Measurements from ENCODE around the gene DPP7. TPM values are rescaled to one million over a fixed set of nuclear protein-coding genes. Genes with fewer than 3 reads are reported as not detected.
A peak's percentile ranks its signal among the peaks of the same experiment; 100 is the strongest.

DPP7 gene
- total and polyA plus RNA-seq, 10 of the 15 experiments (the other 5 are each of a cell fraction or from before 2014, with no cell fraction given): 0.68 to 245 (median 106) TPM

GRCh38 chr9:137159105-137160053 lies 44.8 kb upstream of the DPP7 start:
- H3K27ac ChIP-seq (ENCODE audit: control insufficient read depth, insufficient read depth): no peak overlapping the region
- POLR2A ChIA-PET: interaction anchor here (0.6 to 3.7 kb wide), 7 partner anchors 9 to 118 kb away, joined by 3 to 37 read pairs (median 6); partner anchors contain the start of genes ANAPC2, LRRC26, SSNA1 and TOR4A
- peak; percentile 80 for ATAC-seq
- intact Hi-C loops (cut with micrococcal nuclease; ENCODE audit: unreplicated experiment): no loop called here
- H3K9me3 ChIP-seq (replicated peaks; ENCODE audit: control insufficient read depth, insufficient read depth, low read length): no peaks in the 10 kb centered on the region; the same call in 2 of the 3 replicates
- H3K36me3 ChIP-seq (ENCODE audit: control insufficient read depth in 2 of 2, insufficient read depth in 2 of 2, low read length in 1 of 2): no peaks in the 10 kb centered on the region
- FAIRE-seq: no peak
- in situ Hi-C loops (cut with MboI): no loop called here
- H3K79me2 ChIP-seq (ENCODE audit: control insufficient read depth, insufficient read depth, low read length): no peaks in the 10 kb centered on the region
- peaks cover 28% of the 10 kb centered on the region for H3K4me1 ChIP-seq (ENCODE audit: control insufficient read depth, insufficient read depth, low read length)
- CTCF ChIA-PET: interaction anchor here (1.1 kb wide), 1 partner anchor 8 kb away, joined by 5 read pairs; no protein-coding TSS in a partner anchor
- TF ChIP-seq RUNX3 (IDR thresholded peaks at IDR 0.05; ENCODE audit: low read length) (peak; percentile 44; the same call in 1 of the 2 replicates), NR2F1 (conservative IDR thresholded peaks at IDR 0.05) (peak; percentile 88), HDGF (IDR thresholded peaks at IDR 0.05) (peak; percentile 91), IRF3 (IDR thresholded peaks at IDR 0.05) (no peak), NR2C1 (IDR thresholded peaks at IDR 0.05) (peak; percentile 70), ZNF687 (IDR thresholded peaks at IDR 0.05) (peak; percentile 52; the same call in 1 of the 2 replicates), DPF2 (IDR thresholded peaks at IDR 0.05) (0 out of 2 replicates have a peak, but pooled peaks have one; percentile 14), IKZF1 (conservative IDR thresholded peaks at IDR 0.05) (peak; percentile 44; the same call in 1 of the 2 replicates), RB1 (IDR thresholded peaks at IDR 0.05; ENCODE audit: borderline replicate concordance) (no peak), FOXM1 (IDR thresholded peaks at IDR 0.05; ENCODE audit: low read depth, low read length) (no peak), CREB1 (IDR thresholded peaks at IDR 0.05; ENCODE audit: low read depth) (no peak), MEF2B (IDR thresholded peaks at IDR 0.05; ENCODE audit: partially characterized antibody, poor library complexity, severe bottlenecking) (peak; percentile 85)
- TF ChIP-seq, protein P1, sequence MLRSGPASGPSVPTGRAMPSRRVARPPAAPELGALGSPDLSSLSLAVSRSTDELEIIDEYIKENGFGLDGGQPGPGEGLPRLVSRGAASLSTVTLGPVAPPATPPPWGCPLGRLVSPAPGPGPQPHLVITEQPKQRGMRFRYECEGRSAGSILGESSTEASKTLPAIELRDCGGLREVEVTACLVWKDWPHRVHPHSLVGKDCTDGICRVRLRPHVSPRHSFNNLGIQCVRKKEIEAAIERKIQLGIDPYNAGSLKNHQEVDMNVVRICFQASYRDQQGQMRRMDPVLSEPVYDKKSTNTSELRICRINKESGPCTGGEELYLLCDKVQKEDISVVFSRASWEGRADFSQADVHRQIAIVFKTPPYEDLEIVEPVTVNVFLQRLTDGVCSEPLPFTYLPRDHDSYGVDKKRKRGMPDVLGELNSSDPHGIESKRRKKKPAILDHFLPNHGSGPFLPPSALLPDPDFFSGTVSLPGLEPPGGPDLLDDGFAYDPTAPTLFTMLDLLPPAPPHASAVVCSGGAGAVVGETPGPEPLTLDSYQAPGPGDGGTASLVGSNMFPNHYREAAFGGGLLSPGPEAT (IDR thresholded peaks at IDR 0.05; ENCODE audit: low read depth): 0 out of 2 replicates have a peak, but pooled peaks have one; percentile 27
- RAD21 ChIA-PET (ENCODE audit: unreplicated experiment): interaction anchor here (0.5 to 1.6 kb wide), 4 partner anchors 8 to 32 kb away, joined by 3 to 11 read pairs (median 4); no protein-coding TSS in a partner anchor
- no peaks in the 10 kb centered on the region for H4K20me1 ChIP-seq (ENCODE audit: control insufficient read depth, insufficient read depth)
- SMC1A ChIA-PET (ENCODE audit: uncharacterized antibody, unreplicated experiment): interaction anchor here (0.6 kb wide), 1 partner anchor 9 kb away, joined by 4 read pairs; no protein-coding TSS in a partner anchor
- no TSS peak for BruUV-seq (replicated peaks)
- no peak overlapping the region for H3K4me3 ChIP-seq
- H3K27me3 ChIP-seq (replicated peaks in 1 of 2; ENCODE audit: control insufficient read depth in 2 of 2, insufficient read depth in 2 of 2, low read length in 1 of 2): no peaks in the 10 kb centered on the region
- peak overlapping the region; percentile 39 for H3K4me2 ChIP-seq (ENCODE audit: control insufficient read depth, insufficient read depth)
- DNase-seq (ENCODE audit: low read depth, low spot score): no peak
- H3K9ac ChIP-seq (ENCODE audit: control insufficient read depth, insufficient read depth, low read length): no peak overlapping the region
- H2AFZ ChIP-seq (ENCODE audit: control insufficient read depth, low read depth, low read length): no peak overlapping the region
- WGBS (ENCODE audit: insufficient coverage, insufficient replicate concordance, low lambda C conversion rate, missing lambda C conversion rate): 25% methylated on average over 11 of the region's 14 CpGs
